ENCODE measurements around the gene TYK2. TPM values are rescaled to one million over a fixed set of nuclear protein-coding genes. Genes with fewer than 3 reads are reported as not detected.
A peak's percentile ranks its signal among the peaks of the same experiment; 100 is the strongest.
"Not testable (repeated sequence)": the region's sequence is repeated elsewhere in the genome, so short reads cannot be mapped to it uniquely, and the experiment has no call there.

The TYK2 gene
- total RNA-seq, 6 donors from 2014 or later: 91.5 to 569 (median 152) TPM

DNA sequence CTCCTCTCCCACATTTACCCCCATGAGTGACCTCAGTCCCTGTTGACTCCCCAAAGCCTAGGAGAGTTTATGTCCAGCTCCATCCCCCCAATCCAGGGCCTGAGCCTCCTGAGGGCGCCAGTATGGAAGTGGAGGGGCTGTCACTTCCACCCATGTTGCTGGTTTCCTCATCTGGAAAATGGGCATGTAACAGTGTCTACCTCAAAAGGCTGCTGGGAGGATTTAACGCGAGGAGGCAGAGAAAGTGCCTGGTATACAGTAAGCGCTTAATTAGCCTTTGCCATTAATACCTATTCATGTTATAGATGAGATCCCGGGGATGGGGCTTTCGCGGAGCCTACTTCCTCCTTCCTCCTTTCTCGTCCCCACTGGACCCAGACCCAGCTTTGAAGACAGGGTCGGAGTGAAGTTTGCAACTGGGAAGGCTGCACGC lies 476 bp downstream of the TYK2 start:
- Histone ChIP-seq H3K27me3 (no peaks in the 10 kb centered on the region), H3K36me3 (peaks cover 0 to 32% (median 21%) of the 10 kb centered on the region in 4 donors), H3K9me3 (no peaks in the 10 kb centered on the region), H3K4me1 (peaks cover 16 to 29% (median 23%) of the 10 kb centered on the region in 4 donors), H3K4me3 (peak overlapping the region; percentile 67 to 90 (median 82)), H3K27ac (peak overlapping the region; percentile 74 to 94 (median 90))
- WGBS, 2 donors: 0 to 3% methylated on average over 1 to 8 of the region's 10 CpGs
- TF ChIP-seq POLR2AphosphoS5 (IDR thresholded peaks at IDR 0.05) (no peak), POLR2A (IDR thresholded peaks at IDR 0.05) (no peak), EP300 (IDR thresholded peaks at IDR 0.05) (no peak), CTCF (IDR thresholded peaks at IDR 0.05) (no peak)
- DNase-seq (no peak), ATAC-seq (ENCODE audit: low FRiP score in 2 of 2) (no peak)

DNA sequence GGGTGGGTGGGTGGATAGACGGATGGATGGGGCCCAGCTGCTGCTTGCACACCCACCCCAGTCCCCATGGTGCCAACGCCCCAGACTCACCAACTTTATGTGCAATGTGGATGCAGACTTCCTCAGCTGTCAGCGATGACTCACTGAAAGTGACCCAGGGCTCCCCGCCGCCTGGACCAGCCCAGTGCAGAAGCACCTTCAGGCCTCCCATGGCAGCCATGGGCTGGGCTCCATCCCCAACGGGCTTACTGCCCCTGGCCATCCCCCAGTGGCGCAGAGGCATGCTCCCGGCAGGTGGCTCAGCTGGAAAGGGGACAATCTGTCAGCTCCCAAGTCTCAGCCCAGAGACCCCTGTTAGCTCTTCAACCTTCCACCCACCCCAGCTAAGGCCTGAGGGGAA lies 2.2 kb downstream of the TYK2 start:
- H3K9me3 ChIP-seq: no peaks in the 10 kb centered on the region
- no peak overlapping the region for H3K27ac ChIP-seq
- H3K4me1 ChIP-seq: peaks cover 19 to 29% (median 24%) of the 10 kb centered on the region in 4 donors
- no peak for TF ChIP-seq EP300 (IDR thresholded peaks at IDR 0.05)
- TF ChIP-seq CTCF (IDR thresholded peaks at IDR 0.05): no peak
- no peak for TF ChIP-seq POLR2A (IDR thresholded peaks at IDR 0.05)
- no peak for TF ChIP-seq POLR2AphosphoS5 (IDR thresholded peaks at IDR 0.05)
- ATAC-seq (ENCODE audit: low FRiP score in 2 of 2): no peak
- no peaks in the 10 kb centered on the region for H3K27me3 ChIP-seq
- DNase-seq: peak in 1 of 2 donors; percentile 52
- 81 to 88% methylated on average over 5 to 7 of the region's 8 CpGs for WGBS, 2 donors
- H3K4me3 ChIP-seq: no peak overlapping the region
- H3K36me3 ChIP-seq: peaks cover 0 to 41% (median 26%) of the 10 kb centered on the region in 4 donors

DNA sequence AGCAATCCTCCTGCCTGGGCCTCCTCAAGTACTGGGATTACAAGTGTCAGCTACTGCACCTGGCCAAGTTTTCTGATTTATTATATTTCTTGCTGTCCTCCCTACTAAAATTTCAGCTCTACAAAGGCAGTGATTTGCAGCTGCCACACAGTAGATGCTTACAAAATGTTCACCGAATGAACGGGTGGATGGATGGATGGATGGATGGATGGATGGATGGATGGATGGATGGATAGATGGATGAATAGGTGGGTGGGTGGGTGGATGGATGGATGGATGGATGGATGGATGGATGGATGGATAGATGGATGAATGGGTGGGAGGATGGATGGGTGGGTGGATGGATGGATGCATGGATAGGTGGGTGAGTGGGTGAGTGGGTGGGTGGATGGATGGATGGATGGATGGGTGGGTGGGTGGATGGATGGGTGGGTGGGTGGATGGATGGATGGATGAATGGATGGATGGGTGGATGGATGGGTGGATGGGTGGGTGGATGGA lies 3.2 kb downstream of the TYK2 start:
- DNase-seq; H3K4me3 ChIP-seq; H3K27me3 ChIP-seq; H3K27ac ChIP-seq; H3K9me3 ChIP-seq; ATAC-seq (ENCODE audit: low FRiP score in 2 of 2): not testable (repeated sequence)
- H3K36me3 ChIP-seq: peaks cover 0 to 41% (median 26%) of the 10 kb centered on the region in 4 donors
- peaks cover 19 to 25% (median 20%) of the 10 kb centered on the region in 4 donors for H3K4me1 ChIP-seq
- 86 to 95% methylated on average over 2 of the region's 2 CpGs for WGBS, 2 donors

DNA sequence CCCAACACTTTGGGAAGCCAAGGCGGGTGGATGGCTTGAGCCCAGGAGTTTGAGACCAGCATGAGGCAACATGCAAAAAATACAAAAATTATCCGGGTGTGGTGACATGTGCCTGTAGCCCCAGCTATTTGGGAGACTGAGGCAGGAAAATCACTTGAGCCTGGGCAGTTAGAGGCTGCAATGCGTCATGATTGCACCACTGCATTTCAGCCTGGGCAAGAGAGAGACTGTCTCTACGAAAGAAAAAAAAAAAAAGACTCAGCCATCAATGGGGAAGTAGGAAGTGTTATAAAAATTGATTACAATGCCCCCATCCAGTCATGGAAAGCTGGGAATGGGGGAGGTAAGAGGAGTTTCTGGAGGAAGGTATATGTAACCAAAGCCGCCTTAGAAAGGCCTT lies 5.4 kb downstream of the TYK2 start:
- ATAC-seq (ENCODE audit: low FRiP score in 2 of 2) (no peak), DNase-seq (no peak)
- WGBS, 2 donors: 79 to 87% methylated on average over 5 of the region's 5 CpGs
- Histone ChIP-seq H3K27ac (no peak overlapping the region), H3K27me3 (no peaks in the 10 kb centered on the region), H3K4me1 (peaks cover 14 to 19% (median 16%) of the 10 kb centered on the region in 4 donors), H3K36me3 (peaks cover 0 to 60% (median 36%) of the 10 kb centered on the region in 4 donors), H3K9me3 (no peaks in the 10 kb centered on the region), H3K4me3 (no peak overlapping the region)
- no peak for TF ChIP-seq POLR2A (IDR thresholded peaks at IDR 0.05)
- TF ChIP-seq EP300 (IDR thresholded peaks at IDR 0.05): no peak
- TF ChIP-seq CTCF (IDR thresholded peaks at IDR 0.05): no peak
- no peak for TF ChIP-seq POLR2AphosphoS5 (IDR thresholded peaks at IDR 0.05)

GRCh38 chr19:10372690-10373089 lies 7.7 kb downstream of the TYK2 start:
- no peaks in the 10 kb centered on the region for H3K27me3 ChIP-seq
- peak in 1 of 2 donors; percentile 44 for ATAC-seq (ENCODE audit: low FRiP score in 2 of 2)
- H3K36me3 ChIP-seq: peaks cover 2 to 70% (median 49%) of the 10 kb centered on the region in 4 donors
- no peak for TF ChIP-seq POLR2AphosphoS5 (IDR thresholded peaks at IDR 0.05)
- TF ChIP-seq POLR2A (IDR thresholded peaks at IDR 0.05): no peak
- no peak for TF ChIP-seq EP300 (IDR thresholded peaks at IDR 0.05)
- TF ChIP-seq CTCF (IDR thresholded peaks at IDR 0.05): no peak
- no peaks in the 10 kb centered on the region for H3K9me3 ChIP-seq
- no peak overlapping the region for H3K4me3 ChIP-seq
- H3K4me1 ChIP-seq: peaks cover 0 to 7% (median 1%) of the 10 kb centered on the region in 4 donors
- WGBS, 2 donors: 87 to 88% methylated on average over 1 to 3 of the region's 3 CpGs
- H3K27ac ChIP-seq: peak overlapping the region in 3 of 4 donors; percentile 12 to 70 (median 52)
- peak in 1 of 2 donors; percentile 66 for DNase-seq
